Amniotic stem cell (primary cell): Measurements from ENCODE around the gene PPP4C.

Source experiments
- DNase-seq: peaks from one replicate; lab custom pipeline; 2025; lab: John Stamatoyannopoulos, UW

Gene PPP4C

GRCh38 chr16:30054959-30055553 is 20.7 kb upstream of the PPP4C start:
- DNase-seq = no peak

GRCh38 chr16:30060346-30060745 is 15.4 kb upstream of the PPP4C start:
- no peak for DNase-seq

- no peak for DNase-seq
These were observed 14.8 kb upstream of the PPP4C start for GRCh38 chr16:30060836-30061554.

GRCh38 chr16:30063278-30063892 is 12.4 kb upstream of the PPP4C start:
- no peak for DNase-seq

- DNase-seq = no peak
These were observed 11.7 kb upstream of the PPP4C start for GRCh38 chr16:30063893-30064728.

- no peak for DNase-seq
These were observed 11.1 kb upstream of the PPP4C start for GRCh38 chr16:30064729-30065101.

GRCh38 chr16:30065102-30065942 is 10.5 kb upstream of the PPP4C start, which contains the start of gene ALDOA:
Gene ALDOA (plus strand): TSS chr16:30065760. CDS start chr16:30066898, 1,138 bp downstream.
- peak; percentile 96 for DNase-seq

- DNase-seq = no peak
These were observed 9.6 kb upstream of the PPP4C start for GRCh38 chr16:30065943-30066760.

GRCh38 chr16:30066761-30067583 is 8.8 kb upstream of the PPP4C start:
- DNase-seq = no peak

- no peak for DNase-seq
These were observed 8.2 kb upstream of the PPP4C start for GRCh38 chr16:30067584-30067916.

GRCh38 chr16:30068333-30068732 is 7.5 kb upstream of the PPP4C start:
- no peak for DNase-seq

- no peak for DNase-seq
These were observed 6.8 kb upstream of the PPP4C start for GRCh38 chr16:30068750-30069610.

- DNase-seq = no peak
These were observed 6.0 kb upstream of the PPP4C start for GRCh38 chr16:30069611-30070462.

GRCh38 chr16:30070490-30070889 is 5.3 kb upstream of the PPP4C start:
- no peak for DNase-seq

- DNase-seq = no peak
These were observed 540 bp downstream of the PPP4C start for GRCh38 chr16:30076276-30076791.

- no peak for DNase-seq
These were observed 1.9 kb downstream of the PPP4C start for GRCh38 chr16:30077656-30078055.

- no peak for DNase-seq
These were observed 3.0 kb downstream of the PPP4C start for GRCh38 chr16:30078744-30079143.

GRCh38 chr16:30079480-30079879 is 3.7 kb downstream of the PPP4C start:
- DNase-seq = no peak
